A172 (cell line): ENCODE results near the gene GINS1. TPM values are rescaled to one million over a fixed set of nuclear protein-coding genes. Genes with fewer than 3 reads are reported as not detected.
"Not testable (repeated sequence)": the region's sequence is repeated elsewhere in the genome, so short reads cannot be mapped to it uniquely, and the experiment has no call there.

ENCODE experiments used
- DNase-seq: peaks from one replicate; pipeline ENCODE4 v3.0.0-alpha.2; 2015; ENCODE audit warnings: low spot score
- total RNA-seq: library from RNA; depleted of rRNA; stranded (reverse); fragments of >200 nt; shearing (Covaris generic); gene quantifications from 2 replicates; pipeline ENCODE4 v1.2.3, GENCODE V29; 2014

GINS1 gene
- total RNA-seq, 1 experiment from 2014 or later = 48.4 TPM

DNA sequence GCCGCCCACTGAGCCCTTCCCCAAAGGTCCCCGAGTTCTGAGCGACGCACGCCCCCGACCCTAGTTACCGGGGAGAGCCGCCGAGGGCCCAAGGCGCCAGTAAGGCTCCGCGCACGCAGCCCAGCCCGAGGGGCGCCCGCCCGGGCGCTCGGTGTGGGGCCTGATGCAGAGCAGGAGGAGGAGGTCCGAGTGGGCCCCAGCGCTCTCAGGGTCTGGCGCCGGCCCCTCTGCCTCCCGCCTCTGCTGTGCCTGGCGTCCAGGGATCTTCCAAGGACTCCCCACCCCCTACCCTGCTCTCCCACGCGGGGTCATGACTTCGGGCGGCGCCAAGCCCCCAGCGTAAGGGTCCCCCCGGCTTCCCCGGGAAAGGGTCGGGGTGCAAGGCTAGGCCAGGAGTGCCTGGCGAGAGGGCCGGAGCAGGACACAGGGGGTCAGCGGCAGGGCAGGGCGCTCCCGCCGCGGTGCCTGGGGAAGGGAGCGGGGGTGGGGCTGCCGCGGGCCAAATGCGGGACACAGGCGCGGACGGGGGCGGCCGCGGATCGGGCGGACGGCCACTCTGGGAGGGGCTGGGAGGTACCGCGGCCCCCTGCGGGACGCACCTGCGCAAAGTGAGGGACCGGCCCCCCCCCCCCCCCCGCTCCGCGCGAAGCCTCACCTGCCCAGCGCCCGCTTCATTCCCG, 17.5 kb upstream of the GINS1 start:
- DNase-seq = no peak

DNA sequence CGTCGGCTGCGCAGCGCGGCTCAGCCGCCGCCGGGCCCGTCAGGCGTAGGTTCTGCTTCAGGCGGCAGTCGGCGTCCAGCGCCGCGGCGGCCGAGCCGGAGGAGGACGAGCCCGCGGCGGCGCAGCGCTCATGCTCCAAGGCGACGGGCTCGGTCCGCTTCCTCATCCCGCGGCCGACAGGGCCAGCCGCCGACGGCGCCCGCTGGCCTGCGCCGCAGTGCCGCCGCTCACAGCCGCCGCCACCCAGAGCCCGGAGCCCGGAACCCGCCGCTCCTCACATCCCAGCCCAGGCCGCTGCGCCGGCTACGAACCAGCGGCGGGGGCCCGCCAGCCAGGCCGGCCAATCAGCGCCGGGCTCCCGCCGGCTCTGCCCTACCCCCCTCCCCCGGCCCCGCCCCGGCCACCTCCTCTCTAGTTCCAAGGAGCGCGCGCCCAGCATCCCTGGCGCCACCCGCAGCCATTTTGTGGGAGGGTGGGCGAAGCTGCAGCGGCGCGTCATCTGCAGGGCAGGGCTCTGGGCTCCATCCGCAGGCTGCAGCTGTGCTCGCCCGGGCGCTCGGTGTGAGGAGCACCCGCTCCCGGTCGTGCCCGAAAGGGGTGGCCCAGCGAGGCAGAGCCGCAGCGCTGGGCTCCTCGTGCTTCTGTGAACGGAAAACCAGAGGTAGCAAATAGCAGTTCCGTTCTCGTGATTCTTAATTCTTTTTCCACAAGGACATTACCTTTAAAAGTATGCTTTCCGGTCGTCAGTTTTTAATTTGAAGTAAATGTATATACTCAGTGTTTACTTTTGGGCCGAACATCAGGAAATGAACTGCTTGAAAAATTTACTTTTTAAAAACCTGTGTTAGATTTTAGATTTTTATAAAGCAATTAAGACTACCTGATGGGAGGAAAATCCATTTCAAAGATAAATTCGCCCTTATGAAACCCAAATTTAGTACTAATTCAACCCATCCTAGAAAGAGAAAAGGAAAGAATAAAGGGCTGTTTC, 16.6 kb upstream of the GINS1 start, which contains the start of gene ABHD12:
TSS of gene ABHD12 (minus strand) at position 298 of the 991 bp plus-strand sequence. CDS start at position 166, 132 bp downstream.
- DNase-seq = peak; percentile 89

DNA sequence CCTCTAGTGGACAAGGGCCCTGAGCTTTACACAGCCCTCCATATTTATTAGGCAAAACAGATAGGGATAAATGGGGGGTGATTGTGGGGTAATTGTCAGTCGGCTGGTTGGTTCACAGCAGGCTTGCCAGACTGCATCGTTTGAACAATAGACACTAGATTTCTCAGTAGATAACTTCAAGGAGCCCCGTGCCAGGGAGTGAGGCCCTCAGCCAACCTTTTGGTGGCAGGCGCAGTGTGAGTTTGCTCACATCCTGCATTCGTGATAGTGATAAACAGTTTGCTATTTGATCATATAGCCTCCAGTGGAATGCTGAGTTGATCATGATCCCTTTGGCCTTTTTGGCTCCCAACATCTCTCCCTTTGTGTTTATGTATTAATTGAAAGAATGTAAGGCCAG, 13.2 kb upstream of the GINS1 start:
- no peak for DNase-seq

DNA sequence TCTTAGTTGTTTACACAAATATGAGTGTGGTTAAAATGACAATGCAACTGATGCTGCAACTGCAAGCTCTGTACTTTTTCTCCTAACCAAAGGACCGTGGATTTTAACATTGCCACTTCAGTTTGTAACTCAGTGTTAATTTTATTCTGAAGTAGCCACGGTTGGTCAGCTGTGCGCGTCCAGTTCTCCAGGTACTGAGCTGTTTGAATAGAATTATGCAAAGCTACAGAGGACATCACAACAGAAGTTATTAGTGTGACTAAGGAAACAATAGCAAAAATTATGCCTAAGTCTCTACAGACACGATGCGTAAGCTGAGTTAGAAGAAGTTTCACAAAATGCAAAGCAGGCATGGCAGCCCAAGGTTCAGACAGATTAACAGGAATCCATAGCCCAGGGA, 12.5 kb upstream of the GINS1 start:
- DNase-seq = no peak

DNA sequence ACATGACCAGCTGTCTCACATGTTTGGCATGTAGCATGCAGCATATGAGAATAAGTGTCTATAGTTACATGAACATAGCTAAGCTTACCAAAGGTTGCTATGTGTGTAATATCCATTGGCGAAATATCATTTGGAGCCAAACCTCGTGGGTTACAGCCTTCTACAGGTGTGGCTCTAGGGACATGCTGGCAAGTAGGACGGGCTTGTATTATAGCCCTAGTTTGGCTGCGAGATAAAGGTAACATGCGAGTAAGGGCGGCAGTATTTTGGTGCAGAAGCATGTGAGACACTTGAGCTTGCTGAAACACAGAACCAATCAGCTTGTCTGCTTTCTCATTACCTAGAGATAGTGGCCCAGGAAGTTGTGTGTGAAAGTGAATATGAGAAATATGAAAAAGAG, 10.4 kb upstream of the GINS1 start:
- DNase-seq = no peak

DNA sequence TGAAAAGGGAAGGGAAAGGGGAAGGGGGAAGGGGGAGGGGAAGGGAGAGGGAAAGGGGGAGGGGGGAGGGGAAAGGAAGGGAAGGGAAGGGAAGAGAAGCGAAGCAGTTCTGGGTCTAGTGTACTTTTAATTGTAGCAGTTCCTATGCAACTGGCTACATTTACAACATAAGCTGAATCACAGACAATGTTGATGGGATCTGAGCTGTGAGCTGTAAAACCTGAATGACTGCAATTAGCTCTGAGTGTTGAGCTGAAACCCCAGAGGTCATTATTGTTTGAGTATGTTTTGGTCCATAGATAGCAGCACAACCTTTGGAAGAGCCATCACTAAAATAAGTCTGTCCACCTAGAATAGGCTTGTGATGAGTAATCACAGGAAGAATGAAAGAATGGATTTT, 9.7 kb upstream of the GINS1 start:
- DNase-seq = no peak

DNA sequence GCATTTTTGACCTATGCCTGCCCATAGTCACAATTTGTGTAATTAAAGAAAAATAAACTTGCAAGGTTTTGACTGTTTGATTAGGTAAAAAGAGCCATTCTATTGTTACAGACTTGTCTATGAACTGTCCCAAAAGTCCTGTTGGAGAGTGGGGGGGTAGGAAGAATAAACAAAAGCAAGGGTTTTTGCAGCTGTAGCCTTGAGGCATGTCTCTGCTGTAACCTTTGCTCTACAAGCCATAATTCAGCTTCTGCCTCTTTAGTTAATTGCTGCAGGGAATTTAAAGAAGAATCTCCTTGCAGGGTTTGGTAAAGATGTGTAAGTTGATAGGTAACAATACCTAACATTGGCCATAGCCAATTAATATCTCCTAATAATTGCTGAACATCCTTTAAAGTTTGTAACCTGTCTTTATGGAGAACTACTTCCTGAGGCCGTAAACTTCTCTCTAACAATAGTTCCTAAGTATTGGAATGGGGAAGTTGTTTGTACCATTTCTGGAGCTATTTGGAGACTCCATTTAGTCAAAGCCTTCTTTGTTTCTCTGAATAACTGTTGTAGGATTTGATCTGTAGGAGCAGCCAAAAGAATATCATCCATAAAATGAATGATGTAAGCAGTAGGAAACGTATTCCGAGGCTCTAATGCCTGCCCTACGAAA, 9.0 kb upstream of the GINS1 start:
- no peak for DNase-seq

DNA sequence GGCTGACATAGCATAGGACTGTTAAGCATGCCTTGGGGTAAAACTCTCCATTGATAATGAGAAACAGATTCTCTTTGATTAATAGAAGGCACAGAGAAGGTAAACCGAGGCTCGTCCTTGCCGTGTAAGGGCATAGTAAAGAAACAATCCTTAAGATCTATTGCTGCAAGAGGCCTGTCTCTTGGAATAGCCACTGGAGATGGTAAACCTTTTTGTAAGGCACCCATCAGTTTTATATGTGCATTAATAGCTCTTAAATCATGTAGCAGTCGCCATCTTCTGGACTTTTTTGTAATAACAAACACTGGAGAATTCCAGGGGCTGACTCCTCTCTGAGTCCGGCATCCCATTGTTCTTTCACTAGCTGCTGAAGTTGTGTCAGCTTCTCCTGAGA, 8.4 kb upstream of the GINS1 start:
- DNase-seq = peak; percentile 81

DNA sequence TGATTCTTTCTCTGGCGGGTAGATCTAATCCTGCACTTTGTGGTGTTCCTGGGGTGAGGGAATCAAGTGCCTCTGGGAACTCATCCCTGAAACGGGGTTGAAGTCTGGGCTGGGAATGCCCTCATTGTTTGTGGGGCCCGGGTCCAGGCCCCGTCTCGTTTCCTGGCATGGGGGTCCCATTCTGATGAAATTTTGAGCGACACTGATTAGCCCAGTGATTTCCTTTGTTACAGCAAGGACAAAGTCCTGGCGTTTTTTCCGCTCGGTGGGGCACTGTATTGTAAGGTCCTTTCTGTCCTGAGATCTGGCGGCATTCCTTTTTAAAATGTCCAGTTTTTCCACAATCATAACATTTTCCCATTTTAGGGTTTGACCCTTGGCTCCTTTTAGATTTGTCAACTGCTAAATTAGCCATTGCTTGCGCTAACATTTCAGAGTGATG, 7.2 kb upstream of the GINS1 start:
- not testable (repeated sequence) for DNase-seq

DNA sequence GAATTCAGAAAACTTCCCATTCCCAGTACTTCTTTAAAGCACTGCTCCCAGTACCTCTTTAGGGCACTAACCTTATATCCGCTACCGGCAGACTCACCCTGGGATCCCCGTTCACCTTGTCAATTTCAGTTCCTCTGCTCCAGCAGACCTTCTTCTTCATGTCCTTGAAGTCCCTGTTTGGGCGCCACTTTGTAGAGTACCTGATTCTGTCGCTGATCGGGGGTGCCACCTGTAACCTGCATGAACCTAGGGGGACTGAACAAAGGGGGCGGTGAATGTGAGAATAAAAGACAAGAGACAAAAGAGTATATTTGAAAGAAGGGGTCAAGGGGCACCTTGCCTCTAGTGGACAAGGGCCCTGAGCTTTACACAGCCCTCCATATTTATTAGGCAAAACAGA, 4.9 kb upstream of the GINS1 start:
- DNase-seq = no peak

DNA sequence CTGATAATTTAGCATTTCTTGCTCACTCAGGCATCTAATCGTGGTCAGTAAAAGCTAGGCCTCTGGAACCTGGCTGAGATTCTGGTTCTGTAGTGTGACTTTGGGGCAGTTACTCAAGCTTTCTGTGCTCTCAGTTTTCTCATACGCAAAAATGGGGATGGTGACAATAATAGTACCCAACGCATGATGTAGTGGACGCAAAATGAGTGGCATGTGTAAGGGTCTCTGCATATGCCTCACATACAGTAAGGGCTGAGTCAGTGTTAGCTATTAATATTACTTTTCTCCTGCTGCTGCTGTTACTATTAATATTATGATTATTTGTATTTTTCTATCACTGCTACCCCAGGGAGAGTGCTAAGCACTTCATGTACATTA, 686 bp downstream of the GINS1 start:
- DNase-seq = no peak

DNA sequence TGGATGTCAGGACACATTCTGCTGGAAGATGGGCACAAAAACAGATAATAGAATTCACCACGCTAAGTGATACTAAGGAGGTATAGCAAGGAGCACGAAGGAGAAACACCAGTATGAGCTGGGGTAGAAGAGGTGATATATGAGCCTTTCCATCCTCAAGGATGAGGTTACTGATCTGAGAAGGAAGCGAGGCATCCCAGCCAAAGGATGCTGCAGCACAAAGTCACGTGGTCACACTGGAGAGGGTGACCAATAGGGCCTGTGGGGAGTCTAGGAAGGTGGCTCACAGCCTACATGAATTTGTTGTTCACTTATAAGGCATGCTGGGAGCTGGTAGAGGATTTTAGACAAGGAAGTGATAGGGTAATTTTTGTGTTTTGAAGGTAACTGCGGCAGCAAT, 1.4 kb downstream of the GINS1 start:
- no peak for DNase-seq

DNA sequence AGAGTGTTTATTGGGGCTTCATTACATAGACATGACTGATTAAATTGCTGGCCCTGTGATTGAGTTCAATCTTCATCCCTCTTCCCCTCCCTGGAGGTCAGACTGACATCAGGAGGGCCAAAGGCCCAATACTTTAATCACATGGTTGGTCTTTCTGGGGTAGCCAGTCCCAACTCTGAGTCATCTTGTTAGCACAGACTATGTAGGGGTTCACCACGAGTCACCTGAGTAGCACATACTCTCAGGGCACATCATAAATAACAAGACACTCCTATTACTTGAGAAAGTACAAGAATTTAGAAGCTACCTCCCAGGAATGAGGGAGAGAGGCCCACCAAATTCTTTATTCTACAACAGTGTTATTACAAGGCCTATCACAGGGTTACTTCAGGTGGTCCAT, 11.3 kb downstream of the GINS1 start:
- no peak for DNase-seq

DNA sequence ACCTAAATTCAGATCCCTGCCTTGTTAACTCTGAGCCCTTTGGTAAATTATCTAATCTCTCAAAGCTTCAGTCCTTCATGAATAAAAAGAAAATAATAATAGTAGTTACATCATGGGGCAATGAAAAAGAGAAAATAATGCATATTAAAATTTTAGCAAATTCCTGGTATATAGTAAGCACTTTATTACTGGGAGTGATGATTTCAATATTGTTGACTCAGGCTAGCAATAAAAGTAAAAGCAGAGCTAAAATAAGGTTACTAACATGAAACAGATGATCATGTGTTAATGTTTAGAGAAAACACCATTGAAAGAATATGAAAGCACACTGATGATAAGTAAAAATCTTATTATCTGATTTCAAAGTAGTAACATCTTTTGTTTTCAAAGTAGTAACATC, 13.6 kb downstream of the GINS1 start:
- DNase-seq = no peak

DNA sequence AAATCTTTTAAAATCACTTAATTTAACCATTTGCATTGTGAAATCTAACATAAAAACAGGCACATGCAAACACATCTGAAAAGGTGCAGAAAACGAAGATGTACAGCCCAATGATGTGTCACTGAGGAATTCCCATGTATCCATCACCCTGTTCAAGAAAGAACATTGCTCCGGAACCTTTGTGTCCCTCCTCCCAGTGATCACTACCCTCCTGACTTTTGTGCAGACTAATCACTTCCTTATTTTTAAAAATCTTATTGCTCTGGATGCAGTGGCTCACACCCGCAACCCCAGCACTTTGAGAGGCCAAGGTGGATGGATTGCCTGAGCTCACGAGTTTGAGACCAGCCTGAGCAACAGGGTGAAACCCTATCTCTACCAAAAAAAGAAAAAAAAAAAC, 14.6 kb downstream of the GINS1 start:
- no peak for DNase-seq

DNA sequence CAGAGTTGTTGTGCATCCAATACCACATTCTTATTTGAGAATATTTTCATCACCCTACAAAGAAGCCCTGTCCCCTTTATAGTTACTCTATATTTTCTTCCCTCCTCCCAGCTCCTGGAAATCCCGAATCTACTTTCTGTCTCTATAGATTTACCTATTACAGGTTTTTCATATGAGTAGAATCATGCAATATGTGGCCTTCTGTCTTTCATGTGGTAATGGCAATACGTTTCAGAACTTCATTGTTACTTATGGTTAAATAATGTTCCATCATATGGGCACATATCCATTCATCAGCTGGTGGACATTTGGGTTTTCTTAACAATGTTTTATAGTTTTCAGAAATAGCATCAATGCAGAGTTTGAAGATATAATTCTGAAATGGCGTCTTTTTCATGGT, 17.1 kb downstream of the GINS1 start:
- no peak for DNase-seq

DNA sequence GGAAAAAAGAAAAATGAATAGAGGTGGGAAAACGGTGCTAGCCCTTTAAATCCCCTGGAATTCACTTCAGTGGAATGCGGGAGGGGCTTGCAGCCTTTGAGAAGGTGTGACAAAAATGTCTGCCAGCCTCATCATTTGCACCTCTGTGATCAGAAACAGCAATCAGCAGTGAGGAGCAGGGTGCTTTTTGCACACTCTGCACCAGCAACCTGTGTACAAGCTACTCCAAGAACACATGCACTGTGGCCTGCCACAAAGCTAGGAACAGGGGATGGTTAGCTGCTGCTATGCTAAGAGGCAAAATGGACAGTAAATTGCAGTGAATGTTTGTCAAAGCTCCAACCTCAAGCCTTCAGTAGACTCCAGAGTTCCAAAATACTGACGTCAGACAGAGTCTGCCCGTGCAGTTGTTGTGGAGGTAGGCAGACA, 29.7 kb downstream of the GINS1 start:
- peak; percentile 30 for DNase-seq

DNA sequence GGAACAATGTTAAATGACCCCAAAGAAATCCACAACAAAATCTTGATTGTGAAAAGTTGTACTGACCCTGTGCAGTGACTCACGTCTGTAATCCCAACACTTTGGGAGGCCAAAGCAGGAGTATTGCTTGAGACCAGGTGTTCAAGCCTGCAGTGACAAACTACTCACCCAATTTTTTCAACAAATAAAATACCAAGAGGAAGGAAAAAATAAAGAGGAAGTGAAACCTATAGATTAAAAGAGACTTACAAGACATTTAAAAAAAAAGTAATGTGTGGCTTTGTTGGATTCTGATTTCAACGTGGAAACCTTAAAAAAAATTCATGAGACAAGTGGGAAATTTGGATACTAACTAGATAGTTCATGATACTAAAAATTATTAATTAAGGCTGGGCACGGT, 31.9 kb downstream of the GINS1 start:
- DNase-seq = no peak

DNA sequence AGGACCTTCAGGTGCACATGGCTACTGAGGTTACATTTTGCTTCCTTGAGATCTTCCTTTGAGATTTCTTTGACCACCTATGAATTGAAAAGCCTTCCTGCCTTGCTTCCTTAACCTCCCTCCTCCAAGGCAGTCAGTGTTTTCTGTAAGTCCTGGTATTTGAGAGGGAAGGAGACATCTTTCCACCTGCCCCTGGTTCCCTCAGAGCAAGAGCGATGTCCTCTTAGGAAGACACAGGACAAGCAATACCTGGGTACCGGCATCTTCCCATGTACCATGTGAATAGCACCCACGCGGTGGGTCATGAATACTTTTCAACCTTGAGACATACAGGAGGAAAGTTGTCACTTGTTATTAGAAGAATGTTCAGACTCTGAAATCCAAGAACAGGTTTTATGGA, 37.1 kb downstream of the GINS1 start:
- DNase-seq = no peak

DNA sequence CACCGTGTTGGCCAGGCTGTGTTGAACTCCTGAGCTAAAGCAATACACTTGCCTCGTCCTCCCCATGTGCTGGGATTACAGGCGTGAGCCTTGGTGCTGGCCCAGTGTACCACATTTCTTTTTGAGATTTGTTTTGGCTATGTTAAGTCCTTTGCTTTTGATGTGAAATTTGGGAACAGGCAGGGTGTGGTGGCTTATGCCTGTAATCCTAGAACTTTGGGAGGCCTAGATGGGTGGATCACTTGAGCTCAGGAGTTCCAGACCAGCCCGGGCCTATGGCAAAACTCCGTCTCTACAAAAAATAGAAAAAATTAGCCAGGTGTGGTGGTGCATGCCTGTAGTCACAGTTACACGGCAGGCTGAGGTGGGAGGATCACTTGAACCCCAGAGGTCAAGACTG, 40.2 kb downstream of the GINS1 start:
- DNase-seq = no peak

DNA sequence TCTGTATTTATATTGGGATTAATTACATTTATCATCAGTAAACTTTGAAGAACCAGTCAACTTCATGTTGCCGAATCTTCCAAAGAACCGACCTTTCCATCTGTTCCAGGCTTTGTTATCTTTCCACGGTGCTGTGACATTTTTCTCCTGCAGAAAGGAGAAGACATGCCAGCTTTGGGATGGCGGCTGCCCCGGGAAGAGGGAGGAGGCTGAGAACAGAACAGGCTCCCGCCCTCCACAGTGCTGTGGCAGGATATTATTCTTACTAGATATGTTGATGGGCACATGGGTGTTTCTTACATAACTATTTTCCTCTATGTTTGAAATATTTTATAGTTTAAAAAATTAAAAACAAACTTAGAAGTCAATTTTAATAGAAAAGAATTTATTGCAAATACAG, 44.9 kb downstream of the GINS1 start:
- DNase-seq = no peak

DNA sequence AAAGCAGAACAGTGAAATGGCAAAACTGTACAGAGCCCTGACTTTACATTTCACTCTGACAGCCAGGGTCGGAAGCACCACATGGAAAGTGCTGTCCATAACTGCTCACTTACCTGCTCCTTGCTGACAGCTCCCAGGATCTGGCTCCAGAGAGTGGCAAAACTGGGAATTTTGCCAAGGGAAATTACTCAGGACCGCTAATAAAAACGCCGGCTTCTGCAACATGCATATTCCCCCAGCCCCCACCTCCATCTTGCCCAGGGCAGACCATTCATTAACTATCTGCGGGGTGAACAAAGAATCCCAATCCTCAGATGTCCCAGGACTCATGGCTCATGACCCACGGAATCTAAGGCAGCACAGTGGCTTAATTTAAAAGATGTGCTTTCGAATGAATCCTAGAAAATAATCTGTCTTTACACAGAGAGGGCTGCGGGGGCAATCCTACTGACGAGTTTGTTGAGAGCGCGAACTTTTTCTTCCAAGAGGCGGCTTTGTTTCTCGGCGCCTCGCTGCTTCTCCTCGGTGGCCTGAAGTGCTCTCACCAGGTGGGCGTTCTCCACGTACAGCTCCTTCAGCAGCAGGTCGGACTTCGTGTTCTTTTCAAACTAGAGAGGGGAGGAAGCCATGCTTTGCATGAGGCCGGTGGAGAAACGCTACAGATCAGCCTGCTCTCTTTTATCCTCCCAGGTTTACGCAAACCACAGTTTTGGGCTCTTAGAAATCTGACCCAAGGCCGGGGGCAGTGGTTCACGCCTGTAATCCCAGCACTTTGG, 45.8 kb downstream of the GINS1 start:
- peak; percentile 74 for DNase-seq
